ENCODE data around the gene TNP1. TPM values are rescaled to one million over a fixed set of nuclear protein-coding genes. Genes with fewer than 3 reads are reported as not detected.

TNP1 gene
- not detected for total RNA-seq

GRCh38 chr2:216859944-216860343, at the start of gene TNP1:
TNP1 (minus strand) TSS chr2:216860064; CDS start chr2:216860034, 30 bp downstream.
- DNase-seq (no peak), ATAC-seq (no peak)
- Histone ChIP-seq H3K27me3 (no peaks in the 10 kb centered on the region), H3K9me3 (no peaks in the 10 kb centered on the region), H3K4me1 (peaks cover 13 to 22% of the 10 kb centered on the region in 2 donors), H3K36me3 (no peaks in the 10 kb centered on the region), H3K27ac (no peak within 1 kb of the TSS), H3K4me3 (no peak within 1 kb of the TSS)
- TF ChIP-seq CTCF (IDR thresholded peaks at IDR 0.05 in 4 of 5, conservative IDR thresholded peaks at IDR 0.05 in 1 of 5) (no peak), POLR2A (IDR thresholded peaks at IDR 0.05) (no peak)
- in situ Hi-C loops (cut with MboI; ENCODE audit: low sequenced_read_pairs in 4 of 4) (no loop called here), intact Hi-C loops (cut with DNase I; ENCODE audit: low total_unique reads) (no loop called here)

GRCh38 chr2:216908300-216908699, 48.4 kb upstream of the TNP1 start:
- ATAC-seq (no peak), DNase-seq (no peak)
- H3K4me3 ChIP-seq = no peak overlapping the region
- no peak overlapping the region for H3K27ac ChIP-seq
- H3K9me3 ChIP-seq = no peaks in the 10 kb centered on the region
- no peaks in the 10 kb centered on the region for H3K27me3 ChIP-seq
- in situ Hi-C loops (cut with MboI; ENCODE audit: low sequenced_read_pairs in 4 of 4) (no loop called here), intact Hi-C loops (cut with DNase I; ENCODE audit: low total_unique reads) (no loop called here)
- no peaks in the 10 kb centered on the region for H3K36me3 ChIP-seq
- no peak for TF ChIP-seq POLR2A (IDR thresholded peaks at IDR 0.05)
- no peak for TF ChIP-seq CTCF (IDR thresholded peaks at IDR 0.05 in 4 of 5, conservative IDR thresholded peaks at IDR 0.05 in 1 of 5)
- H3K4me1 ChIP-seq = peaks cover 0 to 12% of the 10 kb centered on the region in 2 donors

GRCh38 chr2:216905649-216906329, 45.9 kb upstream of the TNP1 start:
- ATAC-seq (no peak), DNase-seq (no peak)
- H3K36me3 ChIP-seq = no peaks in the 10 kb centered on the region
- intact Hi-C loops (cut with DNase I; ENCODE audit: low total_unique reads) (no loop called here), in situ Hi-C loops (cut with MboI; ENCODE audit: low sequenced_read_pairs in 4 of 4) (no loop called here)
- no peak overlapping the region for H3K4me3 ChIP-seq
- H3K9me3 ChIP-seq = no peaks in the 10 kb centered on the region
- TF ChIP-seq POLR2A (IDR thresholded peaks at IDR 0.05) (no peak), CTCF (IDR thresholded peaks at IDR 0.05 in 4 of 5, conservative IDR thresholded peaks at IDR 0.05 in 1 of 5) (no peak)
- no peak overlapping the region for H3K27ac ChIP-seq
- H3K27me3 ChIP-seq = no peaks in the 10 kb centered on the region
- peaks cover 0 to 12% of the 10 kb centered on the region in 2 donors for H3K4me1 ChIP-seq

GRCh38 chr2:216904974-216905373, 45.1 kb upstream of the TNP1 start:
- peak overlapping the region in 1 of 4 donors; percentile 9 for H3K27ac ChIP-seq
- in situ Hi-C loops (cut with MboI; ENCODE audit: low sequenced_read_pairs in 4 of 4) = no loop called here
- H3K36me3 ChIP-seq = no peaks in the 10 kb centered on the region
- peaks cover 0 to 12% of the 10 kb centered on the region in 2 donors for H3K4me1 ChIP-seq
- no peak for DNase-seq
- H3K9me3 ChIP-seq = no peaks in the 10 kb centered on the region
- H3K27me3 ChIP-seq = no peaks in the 10 kb centered on the region
- H3K4me3 ChIP-seq = no peak overlapping the region
- no peak for TF ChIP-seq POLR2A (IDR thresholded peaks at IDR 0.05)
- TF ChIP-seq CTCF (IDR thresholded peaks at IDR 0.05 in 4 of 5, conservative IDR thresholded peaks at IDR 0.05 in 1 of 5) = no peak
- ATAC-seq = peak in 1 of 2 donors; percentile 77
- intact Hi-C loops (cut with DNase I; ENCODE audit: low total_unique reads) = no loop called here

- ATAC-seq (no peak), DNase-seq (no peak)
- Histone ChIP-seq H3K9me3 (no peaks in the 10 kb centered on the region), H3K27me3 (no peaks in the 10 kb centered on the region), H3K36me3 (no peaks in the 10 kb centered on the region), H3K27ac (peak overlapping the region in 1 of 4 donors; percentile 9), H3K4me3 (no peak overlapping the region), H3K4me1 (peaks cover 0 to 12% of the 10 kb centered on the region in 2 donors)
- TF ChIP-seq POLR2A (IDR thresholded peaks at IDR 0.05) = no peak
- no peak for TF ChIP-seq CTCF (IDR thresholded peaks at IDR 0.05 in 4 of 5, conservative IDR thresholded peaks at IDR 0.05 in 1 of 5)
- intact Hi-C loops (cut with DNase I; ENCODE audit: low total_unique reads) = no loop called here
- in situ Hi-C loops (cut with MboI; ENCODE audit: low sequenced_read_pairs in 4 of 4) = no loop called here
Measured at GRCh38 chr2:216904554-216904953, 44.7 kb upstream of the TNP1 start.
